Coronary artery (tissue), 2 donors: ENCODE results near the gene DCP2.

Experiments used
- DNase-seq: peaks from one replicate; pipeline ENCODE4 v3.0.0-alpha.2; 2017; ENCODE audit warnings: low spot score
- H3K27ac ChIP-seq, 2 donors: fragments of 200-600 bp; sonication (generic); one replicate each; pipeline ENCODE4 v1.5.1; 2016 to 2019
- H3K4me3 ChIP-seq: fragments of 200-600 bp; sonication (generic); 2 replicates; pipeline ENCODE4 v1.5.1; 2016; ENCODE audit warnings: mild to moderate bottlenecking, moderate library complexity
- TF ChIP-seq, protein P1 (sequence below): fragments of 200-600 bp; sonication (generic); IDR thresholded peaks from one replicate; pipeline ENCODE4 v1.5.1; 2019; ENCODE audit warnings: antibody characterized with exemption

The DCP2 gene

GRCh38 chr5:113058269-113058668 is 81.7 kb downstream of the DCP2 start:
- H3K4me3 ChIP-seq: no peak overlapping the region
- peak; percentile 52 for DNase-seq
- no peak overlapping the region for H3K27ac ChIP-seq
- TF ChIP-seq, protein P1, sequence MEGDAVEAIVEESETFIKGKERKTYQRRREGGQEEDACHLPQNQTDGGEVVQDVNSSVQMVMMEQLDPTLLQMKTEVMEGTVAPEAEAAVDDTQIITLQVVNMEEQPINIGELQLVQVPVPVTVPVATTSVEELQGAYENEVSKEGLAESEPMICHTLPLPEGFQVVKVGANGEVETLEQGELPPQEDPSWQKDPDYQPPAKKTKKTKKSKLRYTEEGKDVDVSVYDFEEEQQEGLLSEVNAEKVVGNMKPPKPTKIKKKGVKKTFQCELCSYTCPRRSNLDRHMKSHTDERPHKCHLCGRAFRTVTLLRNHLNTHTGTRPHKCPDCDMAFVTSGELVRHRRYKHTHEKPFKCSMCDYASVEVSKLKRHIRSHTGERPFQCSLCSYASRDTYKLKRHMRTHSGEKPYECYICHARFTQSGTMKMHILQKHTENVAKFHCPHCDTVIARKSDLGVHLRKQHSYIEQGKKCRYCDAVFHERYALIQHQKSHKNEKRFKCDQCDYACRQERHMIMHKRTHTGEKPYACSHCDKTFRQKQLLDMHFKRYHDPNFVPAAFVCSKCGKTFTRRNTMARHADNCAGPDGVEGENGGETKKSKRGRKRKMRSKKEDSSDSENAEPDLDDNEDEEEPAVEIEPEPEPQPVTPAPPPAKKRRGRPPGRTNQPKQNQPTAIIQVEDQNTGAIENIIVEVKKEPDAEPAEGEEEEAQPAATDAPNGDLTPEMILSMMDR: no peak

DNA sequence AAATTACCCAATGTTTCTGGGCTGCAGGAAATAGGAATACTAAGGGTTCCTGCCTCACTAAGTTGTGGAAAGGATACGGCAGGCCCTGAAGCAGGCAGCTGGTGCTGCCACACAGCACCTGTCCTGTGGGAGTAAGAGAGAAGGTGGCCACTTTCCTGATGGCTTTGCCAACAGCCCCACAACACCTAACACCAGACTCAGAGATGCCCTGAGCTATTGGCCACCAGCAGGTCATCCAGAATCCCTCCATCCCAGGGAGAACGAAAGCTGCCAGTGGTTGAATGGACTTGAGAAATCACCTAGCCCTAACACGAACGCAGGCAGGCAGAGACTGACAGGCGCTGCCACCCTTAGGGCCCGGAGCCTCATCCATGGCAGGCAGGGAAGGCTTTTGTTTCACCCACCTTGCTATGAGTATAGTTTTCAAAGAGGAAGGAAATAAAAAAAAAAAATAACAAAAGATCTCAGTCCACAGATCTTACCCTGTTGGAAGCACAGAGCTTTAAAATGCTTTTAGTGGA is 82.2 kb downstream of the DCP2 start:
- TF ChIP-seq, protein P1: no peak
- Histone ChIP-seq H3K27ac (no peak overlapping the region), H3K4me3 (no peak overlapping the region)
- DNase-seq: peak; percentile 28

DNA sequence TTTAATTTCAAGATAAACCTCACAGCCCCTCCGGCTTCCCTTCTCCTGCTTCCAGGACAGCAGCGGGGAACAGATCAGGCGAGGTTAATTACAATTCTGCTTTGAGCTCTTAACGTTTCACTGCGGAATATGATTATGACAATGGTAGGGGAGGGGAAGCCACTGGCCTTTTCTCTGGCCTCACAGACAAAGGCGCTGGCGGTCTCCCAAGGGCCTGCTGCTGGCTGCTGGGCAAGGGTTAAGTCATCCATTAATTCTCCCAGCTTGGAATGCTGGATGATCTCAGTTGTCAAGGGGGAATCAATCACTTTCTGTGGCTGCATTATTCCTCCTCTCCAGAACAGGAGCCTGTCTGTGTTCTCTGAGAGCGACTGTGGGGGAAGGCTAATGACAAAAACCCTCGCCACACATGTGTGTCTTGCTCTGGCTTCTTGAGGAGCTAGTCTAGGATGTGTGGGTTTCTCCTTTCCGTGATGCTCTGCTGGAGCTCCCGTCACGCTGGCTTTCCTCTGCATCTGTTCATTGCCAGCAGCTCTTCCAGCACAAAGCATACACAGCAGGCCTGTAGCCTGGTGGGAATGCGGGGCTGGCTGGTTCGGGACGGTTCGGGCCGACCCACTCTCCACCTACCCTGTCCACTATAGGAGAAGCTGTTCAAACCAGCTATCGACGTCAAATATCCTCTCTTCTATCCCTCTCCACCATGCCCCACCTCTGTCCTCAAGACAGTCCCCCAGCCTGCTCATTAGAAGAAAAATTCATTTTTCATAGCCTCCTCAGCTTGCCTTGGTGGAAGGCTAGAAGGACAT is 82.8 kb downstream of the DCP2 start:
- TF ChIP-seq, protein P1: no peak
- Histone ChIP-seq H3K27ac (no peak overlapping the region), H3K4me3 (no peak overlapping the region)
- peak; percentile 57 for DNase-seq

DNA sequence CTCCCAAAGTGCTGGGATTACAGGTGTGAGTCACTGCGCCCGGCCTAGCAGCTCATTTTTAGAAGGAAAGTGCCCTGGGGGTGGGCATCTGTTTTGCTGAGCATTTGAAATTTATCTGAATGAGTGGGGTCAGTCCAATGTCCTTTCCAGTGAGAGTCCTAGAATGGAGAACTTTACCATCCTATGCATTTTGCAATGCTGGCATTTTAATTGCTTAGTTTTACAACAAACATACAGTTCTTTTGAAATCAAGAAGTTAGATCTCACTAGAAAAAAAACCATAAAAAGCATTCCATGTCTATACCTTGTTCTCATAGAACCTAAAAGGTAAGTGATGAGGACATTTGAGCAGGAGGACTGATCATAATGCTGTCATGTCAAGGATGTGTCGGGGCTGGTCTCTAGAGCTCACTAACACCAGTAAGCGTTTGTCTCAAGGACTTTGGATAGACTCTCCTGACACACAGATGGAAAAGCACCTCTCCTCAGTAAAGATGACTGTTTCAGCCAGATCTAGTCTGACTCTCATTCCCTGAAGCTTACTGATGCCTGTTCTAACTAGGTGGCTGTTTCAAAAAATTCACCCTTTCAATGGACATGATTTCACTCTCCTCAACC is 83.9 kb downstream of the DCP2 start:
- H3K27ac ChIP-seq: no peak overlapping the region
- H3K4me3 ChIP-seq: no peak overlapping the region
- TF ChIP-seq, protein P1: no peak
- DNase-seq: peak; percentile 0

GRCh38 chr5:113061846-113062780 is 85.5 kb downstream of the DCP2 start:
- TF ChIP-seq, protein P1: no peak
- Histone ChIP-seq H3K4me3 (no peak overlapping the region), H3K27ac (no peak overlapping the region)
- no peak for DNase-seq

- no peak overlapping the region for H3K27ac ChIP-seq
- no peak overlapping the region for H3K4me3 ChIP-seq
- TF ChIP-seq, protein P1: no peak
- DNase-seq: peak; percentile 26
These were observed 86.4 kb downstream of the DCP2 start for GRCh38 chr5:113062869-113063508.
